Kidney tubule cell (primary cell): ENCODE measurements around the gene KLF4.
"Not testable (repeated sequence)": the region's sequence is repeated elsewhere in the genome, so short reads cannot be mapped to it uniquely, and the experiment has no call there.

Experiments used
- DNase-seq: peaks from one replicate; pipeline ENCODE4 v3.0.0-alpha.2; 2018; ENCODE audit warnings: low spot score

The KLF4 gene

GRCh38 chr9:107489687-107490605 is at the start of gene KLF4:
KLF4 (minus strand) TSS chr9:107489769; CDS start chr9:107489172, 597 bp downstream.
- peak; percentile 93 for DNase-seq

GRCh38 chr9:107536462-107536861 is 46.9 kb upstream of the KLF4 start:
- no peak for DNase-seq

- no peak for DNase-seq
Measured at GRCh38 chr9:107534510-107535078, 45.0 kb upstream of the KLF4 start.

- no peak for DNase-seq
Measured at GRCh38 chr9:107530679-107531078, 41.1 kb upstream of the KLF4 start.

GRCh38 chr9:107528686-107529085 is 39.1 kb upstream of the KLF4 start:
- no peak for DNase-seq

- no peak for DNase-seq
Measured at GRCh38 chr9:107523539-107523938, 34.0 kb upstream of the KLF4 start.

DNA sequence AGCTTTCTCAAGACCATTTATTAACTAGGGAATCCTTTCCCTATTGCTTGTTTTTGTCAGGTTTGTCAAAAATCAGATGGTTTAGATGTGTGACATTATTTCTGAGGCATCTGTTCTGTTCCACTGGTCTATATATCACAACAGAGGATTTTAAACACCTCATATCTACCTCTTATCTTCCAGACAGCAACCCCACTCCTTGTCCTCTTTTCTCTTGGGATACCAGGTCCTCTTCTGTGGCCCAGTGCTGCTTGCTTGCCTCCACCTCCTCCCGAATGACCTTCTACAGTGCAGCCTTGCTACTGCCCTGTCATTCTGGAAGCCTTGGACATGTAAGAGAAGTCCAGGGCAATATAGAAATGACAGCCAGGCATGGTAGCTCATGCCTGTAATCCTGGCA is 30.6 kb upstream of the KLF4 start:
- no peak for DNase-seq

DNA sequence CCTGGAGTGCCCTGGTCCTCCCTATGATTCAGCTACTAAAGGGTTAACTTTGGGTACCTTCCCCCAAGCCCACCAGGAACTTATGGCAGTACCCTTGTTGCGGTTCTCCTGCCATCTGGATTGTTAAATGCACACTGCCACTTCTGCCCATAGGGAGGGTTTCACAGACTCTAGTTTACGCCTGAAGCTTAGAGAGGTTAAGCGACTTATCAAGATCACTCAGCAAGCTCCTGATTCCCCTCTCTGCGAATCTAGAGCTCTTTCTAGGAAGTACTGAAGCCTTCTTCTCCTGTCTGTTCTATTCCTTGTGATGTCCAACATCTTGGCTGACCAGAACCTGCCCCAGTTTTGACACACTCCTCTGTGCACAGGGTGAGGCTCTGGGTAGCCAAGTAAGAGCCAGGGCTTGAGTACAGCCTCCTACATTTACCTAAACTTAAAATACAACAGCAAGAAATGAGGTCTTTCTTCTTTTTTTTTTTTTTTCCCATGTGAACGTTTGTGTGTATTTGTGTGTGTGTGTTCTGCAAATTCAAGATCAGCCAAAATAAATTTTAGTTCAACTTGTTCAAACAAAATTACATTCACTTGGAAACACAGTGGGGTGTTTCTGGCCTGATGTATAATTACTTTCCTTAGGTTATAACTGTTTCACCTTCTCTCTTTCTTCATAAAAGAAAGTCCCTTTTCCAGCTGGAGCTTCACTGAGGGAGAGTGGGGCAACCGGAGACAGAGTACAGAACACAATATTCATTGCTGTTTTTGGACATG is 28.7 kb upstream of the KLF4 start:
- DNase-seq = no peak

DNA sequence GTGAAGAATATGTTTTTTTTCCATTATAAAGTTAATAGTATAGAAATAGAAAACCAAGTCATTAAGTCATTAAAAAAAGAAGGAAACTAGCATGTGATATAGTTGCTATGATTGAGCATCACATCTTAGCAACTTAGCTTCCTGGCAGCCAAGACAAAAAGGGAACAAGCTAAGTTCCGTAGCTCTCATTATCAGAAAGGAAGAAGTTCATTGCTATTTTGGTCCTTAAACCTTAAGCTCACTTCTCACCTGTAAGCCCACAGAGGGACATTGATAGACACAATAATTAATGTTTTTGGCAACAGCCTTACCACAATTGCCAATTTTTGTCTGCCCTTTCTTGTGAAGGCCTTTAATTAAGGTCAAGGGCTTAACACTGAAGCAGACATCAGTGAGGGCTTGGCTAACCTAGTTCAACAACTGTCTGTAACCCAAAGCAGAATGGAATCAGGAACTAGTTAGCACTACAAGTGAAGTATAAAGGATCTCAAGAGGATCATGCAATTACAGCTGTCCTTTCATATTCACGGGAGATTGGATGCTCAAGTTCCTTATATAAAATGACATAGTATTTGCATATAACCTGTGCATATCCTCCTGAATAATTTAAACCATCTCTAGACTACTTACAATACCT is 24.0 kb upstream of the KLF4 start:
- no peak for DNase-seq

DNA sequence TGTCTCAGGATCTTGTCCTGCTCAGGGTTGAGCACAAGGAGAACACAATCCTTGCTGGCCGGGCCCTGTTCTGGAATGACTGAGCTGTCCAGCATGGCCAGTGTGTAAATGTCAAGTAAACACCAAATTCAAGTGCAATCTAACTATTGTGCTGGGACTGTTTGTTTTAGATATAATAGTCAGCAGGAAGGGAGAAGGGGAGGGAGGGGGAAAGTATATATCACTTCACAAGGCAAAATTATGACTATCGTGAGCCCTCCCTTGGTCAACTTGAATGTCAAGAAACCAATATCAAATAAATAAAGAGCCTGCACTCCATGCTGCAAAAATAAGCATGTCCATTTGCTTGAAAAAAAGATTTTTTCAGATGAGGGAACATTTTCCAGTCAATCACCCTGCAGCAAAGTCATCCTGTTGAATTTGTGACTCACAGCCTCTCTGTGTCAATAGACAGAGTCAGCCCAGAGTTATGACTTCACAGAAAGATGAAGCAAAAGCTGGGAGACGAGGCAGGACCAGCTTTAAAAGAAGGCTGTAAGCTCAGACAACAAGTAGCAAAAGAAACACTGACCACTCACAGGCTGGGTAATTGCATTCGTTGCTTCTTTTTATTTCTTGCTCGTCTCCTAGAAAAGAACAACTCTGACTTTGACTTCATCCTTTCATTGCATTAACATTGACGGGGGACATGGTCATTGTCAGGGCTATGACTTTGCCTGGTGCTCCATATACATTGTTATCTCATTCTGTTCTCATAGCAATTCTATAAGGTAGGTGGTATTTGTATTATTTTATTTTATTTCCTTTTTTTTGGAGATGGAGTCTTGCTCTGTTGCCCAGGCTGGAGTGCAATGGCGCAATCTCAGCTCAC is 15.3 kb upstream of the KLF4 start:
- DNase-seq = peak; percentile 79

DNA sequence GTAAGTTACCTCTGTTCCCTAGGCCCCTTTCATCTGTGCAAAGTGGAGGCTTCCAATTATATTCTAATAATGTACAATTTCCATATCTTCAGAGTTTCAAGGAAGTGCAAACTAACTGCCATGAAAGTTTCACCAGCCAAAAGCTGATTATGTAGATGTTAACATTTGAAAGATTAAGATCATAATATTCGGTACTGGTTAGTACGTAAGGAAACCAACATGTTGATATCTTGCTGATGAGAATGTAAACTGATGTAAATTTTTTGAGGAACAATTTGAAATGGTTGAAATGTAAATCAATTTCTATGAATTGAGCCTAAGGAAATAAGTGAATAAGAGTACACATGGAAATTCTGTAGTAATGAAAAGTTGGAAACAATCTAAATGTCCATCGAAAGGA is 12.9 kb upstream of the KLF4 start:
- DNase-seq = no peak

DNA sequence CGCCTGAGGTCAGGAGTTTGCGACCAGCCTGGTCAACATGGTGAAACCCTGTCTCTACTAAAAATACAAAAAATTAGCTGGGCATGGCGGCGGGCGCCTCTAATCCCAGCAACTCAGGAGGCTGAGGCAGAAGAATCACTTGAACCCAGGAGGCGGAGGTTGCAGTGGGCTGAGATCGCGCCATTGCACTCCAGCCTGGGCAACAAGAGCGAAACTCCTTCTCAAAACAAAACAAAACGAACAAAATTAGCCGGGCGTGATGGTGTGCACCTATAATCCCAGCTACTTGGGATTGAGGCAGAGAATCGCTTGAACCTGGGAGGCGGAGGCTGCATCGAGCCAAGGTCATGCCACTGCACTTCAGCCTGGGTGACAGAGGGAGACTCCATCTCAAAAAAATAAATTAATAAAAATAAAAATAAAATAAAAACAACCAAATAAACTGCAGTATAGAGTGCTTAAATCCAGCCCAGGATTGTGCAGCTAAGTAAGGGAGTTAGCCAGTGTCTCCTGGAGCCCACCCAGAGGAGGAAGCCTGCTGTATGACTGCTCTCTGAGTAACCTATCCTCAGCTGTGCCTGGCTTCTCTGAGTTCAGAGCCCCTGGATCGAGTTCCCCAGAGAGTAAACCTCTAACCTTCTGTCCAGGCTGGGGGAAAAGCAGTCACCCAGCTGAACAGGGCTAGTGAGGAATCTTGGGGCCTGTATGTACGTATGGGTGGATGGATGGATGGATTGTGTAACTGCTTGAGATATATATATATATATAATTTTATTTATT is 11.0 kb upstream of the KLF4 start:
- DNase-seq = not testable (repeated sequence)

- DNase-seq = no peak
Measured at GRCh38 chr9:107496976-107497375, 7.4 kb upstream of the KLF4 start.

DNA sequence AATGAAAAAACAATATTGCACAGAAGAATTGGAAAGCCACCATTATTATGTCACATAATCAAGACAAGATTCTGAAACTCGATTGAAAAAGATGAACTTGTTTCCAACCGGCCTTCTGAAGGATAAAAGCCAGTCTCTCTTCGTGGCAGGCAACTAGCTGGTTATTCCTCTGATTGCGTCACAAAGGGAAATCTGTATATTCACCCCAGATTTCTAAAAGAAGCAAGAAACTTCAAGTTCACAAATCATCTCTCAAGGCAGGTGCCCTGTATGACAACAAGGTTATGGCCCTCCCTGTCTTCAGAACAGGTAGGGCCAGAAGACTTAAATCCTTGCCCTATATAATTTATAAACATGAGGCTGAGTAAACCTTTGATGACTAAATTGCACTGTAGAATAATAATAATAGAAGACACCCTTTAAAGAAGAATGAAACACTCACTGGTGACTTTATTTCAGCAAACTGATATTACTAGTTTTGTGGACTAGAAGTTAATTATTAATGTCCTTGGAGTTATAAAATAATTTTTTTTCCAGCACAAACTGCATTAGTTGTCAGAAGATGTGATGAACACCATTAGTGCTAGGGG is 2.9 kb upstream of the KLF4 start:
- peak; percentile 27 for DNase-seq

- DNase-seq = peak; percentile 55
Measured at GRCh38 chr9:107491081-107492053, 1.8 kb upstream of the KLF4 start.

- DNase-seq = peak; percentile 26
Measured at GRCh38 chr9:107490606-107490970, 1.0 kb upstream of the KLF4 start.

GRCh38 chr9:107489144-107489673 is 360 bp downstream of the KLF4 start:
- DNase-seq = no peak

- peak; percentile 69 for DNase-seq
Measured at GRCh38 chr9:107488375-107489143, 1.0 kb downstream of the KLF4 start.
